SK-N-SH treated with all-trans-retinoic acid at 6 μM for 48 hours (cell line): ENCODE measurements around the gene SDC4.

Experiments used
- ATAC-seq: fragments of 200-7000 bp; cut with Tn5 transposase; 3 replicates; pipeline ENCODE4 v1.9.1; 2020; ENCODE audit warnings: mild to moderate bottlenecking, moderate library complexity
- ARNTL ChIP-seq: fragments of 450-650 bp; formaldehyde crosslinking; IDR thresholded peaks from 2 replicates; pipeline ENCODE4 v1.5.0; 2020; ENCODE audit warnings: low read depth, mild to moderate bottlenecking, moderate library complexity, borderline replicate concordance
- BACH2 ChIP-seq: fragments of 250-450 bp; sonication (Bioruptor Pico); IDR thresholded peaks from 2 replicates; pipeline ENCODE4 v1.9.0; 2021; ENCODE audit warnings: mild to moderate bottlenecking, borderline replicate concordance
- CSDC2 ChIP-seq: fragments of 250-450 bp; sonication (Bioruptor Pico); IDR thresholded peaks from 2 replicates; pipeline ENCODE4 v1.5.0; 2020; ENCODE audit warnings: mild to moderate bottlenecking, moderate library complexity
- ESRRG ChIP-seq: fragments of 250-450 bp; sonication (Bioruptor Pico); IDR thresholded peaks from 2 replicates; pipeline ENCODE4 v1.6.1; 2021; ENCODE audit warnings: mild to moderate bottlenecking
- GLIS3 ChIP-seq: fragments of 250-450 bp; sonication (Bioruptor Pico); IDR thresholded peaks from 2 replicates; pipeline ENCODE4 v1.5.0; 2020; ENCODE audit warnings: mild to moderate bottlenecking, moderate library complexity
- ISL1 ChIP-seq: fragments of 250-450 bp; sonication (Bioruptor Pico); IDR thresholded peaks from 2 replicates; pipeline ENCODE4 v2.1.2; 2022; ENCODE audit warnings: mild to moderate bottlenecking, moderate library complexity
- OSR1 ChIP-seq: fragments of 250-450 bp; sonication (Bioruptor Pico); IDR thresholded peaks from 2 replicates; pipeline ENCODE4 v1.8.0; 2022; ENCODE audit warnings: moderate library complexity, mild to moderate bottlenecking, inconsistent platforms
- PATZ1 ChIP-seq: fragments of 250-450 bp; sonication (Bioruptor Pico); IDR thresholded peaks from 2 replicates; pipeline ENCODE4 v1.8.0; 2020; ENCODE audit warnings: mild to moderate bottlenecking, moderate library complexity, borderline replicate concordance
- POU6F1 ChIP-seq: fragments of 250-450 bp; sonication (Bioruptor Pico); IDR thresholded peaks from 2 replicates; pipeline ENCODE4 v1.8.0; 2021; ENCODE audit warnings: low read depth, mild to moderate bottlenecking, moderate library complexity, borderline replicate concordance
- PPARA ChIP-seq: fragments of 250-450 bp; sonication (Bioruptor Pico); IDR thresholded peaks from 2 replicates; pipeline ENCODE4 v1.5.0; 2020; ENCODE audit warnings: mild to moderate bottlenecking, borderline replicate concordance
- RARB ChIP-seq: fragments of 250-450 bp; sonication (Bioruptor Pico); IDR thresholded peaks from 2 replicates; pipeline ENCODE4 v1.8.0; 2021; ENCODE audit warnings: mild to moderate bottlenecking, moderate library complexity
- SNAI2 ChIP-seq: fragments of 250-450 bp; sonication (Bioruptor Pico); IDR thresholded peaks from 2 replicates; pipeline ENCODE4 v1.5.0; 2020; ENCODE audit warnings: mild to moderate bottlenecking, moderate library complexity
- TCF4 ChIP-seq: fragments of 250-450 bp; sonication (Bioruptor Pico); IDR thresholded peaks from 2 replicates; pipeline ENCODE4 v1.8.0; 2021; ENCODE audit warnings: mild to moderate bottlenecking, moderate library complexity, borderline replicate concordance
- TOX ChIP-seq: fragments of 250-450 bp; sonication (Bioruptor Pico); IDR thresholded peaks from 2 replicates; pipeline ENCODE4 v1.8.0; 2021; ENCODE audit warnings: mild to moderate bottlenecking, moderate library complexity, borderline replicate concordance
- ZFP3 ChIP-seq: fragments of 250-450 bp; sonication (Bioruptor Pico); IDR thresholded peaks from 2 replicates; pipeline ENCODE4 v1.5.0; 2020; ENCODE audit warnings: mild to moderate bottlenecking, moderate library complexity
- ZFP30 ChIP-seq: fragments of 450-650 bp; formaldehyde crosslinking; IDR thresholded peaks from 2 replicates; pipeline ENCODE4 v1.5.0; 2022; ENCODE audit warnings: mild to moderate bottlenecking, moderate library complexity
- ZNF565 ChIP-seq: fragments of 450-650 bp; formaldehyde crosslinking; conservative IDR thresholded peaks from 2 replicates; pipeline ENCODE4 v1.5.0; 2020; ENCODE audit warnings: low read depth, mild to moderate bottlenecking, moderate library complexity
- ZNF70 ChIP-seq: fragments of 450-650 bp; formaldehyde crosslinking; IDR thresholded peaks from 2 replicates; pipeline ENCODE4 v1.5.0; 2020; ENCODE audit warnings: mild to moderate bottlenecking, moderate library complexity
- ZNF8 ChIP-seq: fragments of 450-650 bp; formaldehyde crosslinking; IDR thresholded peaks from 2 replicates; pipeline ENCODE4 v1.5.0; 2020; ENCODE audit warnings: mild to moderate bottlenecking, moderate library complexity
- TF ChIP-seq, protein P1 (sequence below): fragments of 250-450 bp; sonication (Bioruptor Pico); IDR thresholded peaks from 2 replicates; pipeline ENCODE4 v1.5.0; 2020; ENCODE audit warnings: mild to moderate bottlenecking, moderate library complexity
- TF ChIP-seq, protein P2 (sequence below): fragments of 250-450 bp; sonication (Bioruptor Pico); IDR thresholded peaks from 2 replicates; pipeline ENCODE4 v1.5.1; 2021; ENCODE audit warnings: mild to moderate bottlenecking, moderate library complexity
- TF ChIP-seq, protein P3 (sequence below): fragments of 250-450 bp; sonication (Bioruptor Pico); IDR thresholded peaks from 2 replicates; pipeline ENCODE4 v1.5.1; 2020; ENCODE audit warnings: low read depth, mild to moderate bottlenecking, moderate library complexity

SDC4 gene

DNA sequence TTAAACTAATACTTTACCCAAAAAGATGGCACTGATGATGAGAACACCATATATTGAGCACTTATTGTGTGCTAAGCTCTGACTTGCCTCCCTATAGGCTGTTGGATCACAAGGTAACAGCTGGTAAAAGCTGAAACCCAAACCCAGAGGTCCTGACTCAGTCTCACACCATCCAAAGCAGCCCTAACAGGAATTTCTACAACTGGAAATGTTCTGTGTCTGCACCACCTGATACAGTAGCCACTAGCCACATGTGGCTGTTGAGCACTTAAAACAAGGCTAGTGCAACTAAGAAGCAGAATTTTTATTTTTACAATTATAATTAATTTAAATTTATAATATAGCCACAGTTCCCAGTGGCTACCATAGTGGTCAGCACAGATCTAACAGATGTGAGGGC lies 24.5 kb downstream of the SDC4 start:
- ATAC-seq = no peak; the same call in 2 of the 3 replicates
- TF ChIP-seq ZFP30 (CRISPR knock-in tag) = no peak
- TF ChIP-seq ARNTL (CRISPR knock-in tag) = no peak
- no peak for TF ChIP-seq PATZ1 (CRISPR knock-in tag)
- no peak for TF ChIP-seq BACH2 (CRISPR knock-in tag)
- TF ChIP-seq ZNF565 (CRISPR knock-in tag) = no peak
- TF ChIP-seq GLIS3 = no peak
- TF ChIP-seq, all 23 proteins: peak for 0

GRCh38 chr20:45322952-45323383 lies 25.3 kb downstream of the SDC4 start:
- no peak for TF ChIP-seq CSDC2 (CRISPR knock-in tag)
- no peak for TF ChIP-seq SNAI2 (CRISPR knock-in tag)
- no peak for TF ChIP-seq ZNF70 (CRISPR knock-in tag)
- no peak for TF ChIP-seq PATZ1 (CRISPR knock-in tag)
- TF ChIP-seq, protein P1, sequence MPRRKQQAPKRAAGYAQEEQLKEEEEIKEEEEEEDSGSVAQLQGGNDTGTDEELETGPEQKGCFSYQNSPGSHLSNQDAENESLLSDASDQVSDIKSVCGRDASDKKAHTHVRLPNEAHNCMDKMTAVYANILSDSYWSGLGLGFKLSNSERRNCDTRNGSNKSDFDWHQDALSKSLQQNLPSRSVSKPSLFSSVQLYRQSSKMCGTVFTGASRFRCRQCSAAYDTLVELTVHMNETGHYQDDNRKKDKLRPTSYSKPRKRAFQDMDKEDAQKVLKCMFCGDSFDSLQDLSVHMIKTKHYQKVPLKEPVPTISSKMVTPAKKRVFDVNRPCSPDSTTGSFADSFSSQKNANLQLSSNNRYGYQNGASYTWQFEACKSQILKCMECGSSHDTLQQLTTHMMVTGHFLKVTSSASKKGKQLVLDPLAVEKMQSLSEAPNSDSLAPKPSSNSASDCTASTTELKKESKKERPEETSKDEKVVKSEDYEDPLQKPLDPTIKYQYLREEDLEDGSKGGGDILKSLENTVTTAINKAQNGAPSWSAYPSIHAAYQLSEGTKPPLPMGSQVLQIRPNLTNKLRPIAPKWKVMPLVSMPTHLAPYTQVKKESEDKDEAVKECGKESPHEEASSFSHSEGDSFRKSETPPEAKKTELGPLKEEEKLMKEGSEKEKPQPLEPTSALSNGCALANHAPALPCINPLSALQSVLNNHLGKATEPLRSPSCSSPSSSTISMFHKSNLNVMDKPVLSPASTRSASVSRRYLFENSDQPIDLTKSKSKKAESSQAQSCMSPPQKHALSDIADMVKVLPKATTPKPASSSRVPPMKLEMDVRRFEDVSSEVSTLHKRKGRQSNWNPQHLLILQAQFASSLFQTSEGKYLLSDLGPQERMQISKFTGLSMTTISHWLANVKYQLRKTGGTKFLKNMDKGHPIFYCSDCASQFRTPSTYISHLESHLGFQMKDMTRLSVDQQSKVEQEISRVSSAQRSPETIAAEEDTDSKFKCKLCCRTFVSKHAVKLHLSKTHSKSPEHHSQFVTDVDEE (CRISPR knock-in tag) = no peak
- TF ChIP-seq, protein P2, sequence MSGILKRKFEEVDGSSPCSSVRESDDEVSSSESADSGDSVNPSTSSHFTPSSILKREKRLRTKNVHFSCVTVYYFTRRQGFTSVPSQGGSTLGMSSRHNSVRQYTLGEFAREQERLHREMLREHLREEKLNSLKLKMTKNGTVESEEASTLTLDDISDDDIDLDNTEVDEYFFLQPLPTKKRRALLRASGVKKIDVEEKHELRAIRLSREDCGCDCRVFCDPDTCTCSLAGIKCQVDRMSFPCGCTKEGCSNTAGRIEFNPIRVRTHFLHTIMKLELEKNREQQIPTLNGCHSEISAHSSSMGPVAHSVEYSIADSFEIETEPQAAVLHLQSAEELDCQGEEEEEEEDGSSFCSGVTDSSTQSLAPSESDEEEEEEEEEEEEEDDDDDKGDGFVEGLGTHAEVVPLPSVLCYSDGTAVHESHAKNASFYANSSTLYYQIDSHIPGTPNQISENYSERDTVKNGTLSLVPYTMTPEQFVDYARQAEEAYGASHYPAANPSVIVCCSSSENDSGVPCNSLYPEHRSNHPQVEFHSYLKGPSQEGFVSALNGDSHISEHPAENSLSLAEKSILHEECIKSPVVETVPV (CRISPR knock-in tag) = no peak
- TF ChIP-seq ESRRG (CRISPR knock-in tag) = no peak
- TF ChIP-seq ARNTL (CRISPR knock-in tag) = no peak
- TF ChIP-seq RARB (CRISPR knock-in tag) = no peak
- TF ChIP-seq ZNF565 (CRISPR knock-in tag) = no peak
- TF ChIP-seq, protein P3, sequence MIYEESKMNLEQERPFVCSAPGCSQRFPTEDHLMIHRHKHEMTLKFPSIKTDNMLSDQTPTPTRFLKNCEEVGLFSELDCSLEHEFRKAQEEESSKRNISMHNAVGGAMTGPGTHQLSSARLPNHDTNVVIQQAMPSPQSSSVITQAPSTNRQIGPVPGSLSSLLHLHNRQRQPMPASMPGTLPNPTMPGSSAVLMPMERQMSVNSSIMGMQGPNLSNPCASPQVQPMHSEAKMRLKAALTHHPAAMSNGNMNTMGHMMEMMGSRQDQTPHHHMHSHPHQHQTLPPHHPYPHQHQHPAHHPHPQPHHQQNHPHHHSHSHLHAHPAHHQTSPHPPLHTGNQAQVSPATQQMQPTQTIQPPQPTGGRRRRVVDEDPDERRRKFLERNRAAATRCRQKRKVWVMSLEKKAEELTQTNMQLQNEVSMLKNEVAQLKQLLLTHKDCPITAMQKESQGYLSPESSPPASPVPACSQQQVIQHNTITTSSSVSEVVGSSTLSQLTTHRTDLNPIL = no peak
- ATAC-seq = peak; percentile 27

DNA sequence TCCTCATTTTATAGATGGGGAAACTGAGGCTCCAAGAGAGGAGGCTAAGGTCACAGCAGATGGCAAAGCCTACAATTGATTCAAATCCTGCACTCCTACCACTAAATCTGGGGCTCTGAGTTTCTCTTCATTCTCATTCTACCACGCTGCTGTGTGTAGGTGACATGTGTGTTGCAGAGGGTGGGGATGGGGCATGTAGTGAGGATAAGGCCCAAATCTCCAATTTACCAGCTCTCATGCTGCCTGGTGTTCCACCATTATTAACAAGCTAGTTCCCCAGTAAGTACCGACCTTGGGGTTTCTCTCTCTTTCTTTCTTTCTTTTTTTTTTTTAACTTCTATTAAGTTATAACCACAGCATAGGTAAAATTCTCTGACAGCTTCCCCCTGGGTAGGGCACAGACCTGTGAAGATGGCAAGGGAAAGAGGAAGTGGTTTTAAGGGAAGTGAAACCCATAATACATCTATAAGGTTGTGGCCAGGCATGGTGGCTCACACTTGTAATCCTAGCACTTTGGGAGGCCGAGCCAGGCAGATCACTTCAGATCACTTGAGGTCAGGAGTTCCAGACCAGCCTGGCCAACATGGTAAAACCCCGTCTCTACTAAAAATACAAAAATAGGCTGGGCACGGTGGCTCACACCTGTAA lies 27.2 kb downstream of the SDC4 start:
- no peak for TF ChIP-seq RARB (CRISPR knock-in tag)
- TF ChIP-seq ARNTL (CRISPR knock-in tag) = no peak
- TF ChIP-seq TOX (CRISPR knock-in tag) = no peak
- no peak for TF ChIP-seq OSR1 (CRISPR knock-in tag)
- TF ChIP-seq CSDC2 (CRISPR knock-in tag) = no peak
- no peak for TF ChIP-seq GLIS3
- TF ChIP-seq ZNF70 (CRISPR knock-in tag) = no peak
- TF ChIP-seq ISL1 = no peak
- no peak for TF ChIP-seq ZNF565 (CRISPR knock-in tag)
- no peak for TF ChIP-seq ZFP30 (CRISPR knock-in tag)
- no peak for TF ChIP-seq ZNF8
- TF ChIP-seq ZFP3 (CRISPR knock-in tag) = no peak
- no peak for TF ChIP-seq PPARA (CRISPR knock-in tag)
- TF ChIP-seq BACH2 (CRISPR knock-in tag) = no peak
- no peak for TF ChIP-seq SNAI2 (CRISPR knock-in tag)
- TF ChIP-seq POU6F1 (CRISPR knock-in tag) = no peak
- no peak for TF ChIP-seq TCF4 (CRISPR knock-in tag)
- TF ChIP-seq, protein P3 = no peak
- no peak for ATAC-seq
